ENCODE results near the gene LSM2. TPM values are rescaled to one million over a fixed set of nuclear protein-coding genes. Genes with fewer than 3 reads are reported as not detected.
"Not testable (repeated sequence)": the region's sequence is repeated elsewhere in the genome, so short reads cannot be mapped to it uniquely, and the experiment has no call there.

LSM2 gene
- total RNA-seq, 2 experiments from 2014 or later, result 117 to 120 TPM

DNA sequence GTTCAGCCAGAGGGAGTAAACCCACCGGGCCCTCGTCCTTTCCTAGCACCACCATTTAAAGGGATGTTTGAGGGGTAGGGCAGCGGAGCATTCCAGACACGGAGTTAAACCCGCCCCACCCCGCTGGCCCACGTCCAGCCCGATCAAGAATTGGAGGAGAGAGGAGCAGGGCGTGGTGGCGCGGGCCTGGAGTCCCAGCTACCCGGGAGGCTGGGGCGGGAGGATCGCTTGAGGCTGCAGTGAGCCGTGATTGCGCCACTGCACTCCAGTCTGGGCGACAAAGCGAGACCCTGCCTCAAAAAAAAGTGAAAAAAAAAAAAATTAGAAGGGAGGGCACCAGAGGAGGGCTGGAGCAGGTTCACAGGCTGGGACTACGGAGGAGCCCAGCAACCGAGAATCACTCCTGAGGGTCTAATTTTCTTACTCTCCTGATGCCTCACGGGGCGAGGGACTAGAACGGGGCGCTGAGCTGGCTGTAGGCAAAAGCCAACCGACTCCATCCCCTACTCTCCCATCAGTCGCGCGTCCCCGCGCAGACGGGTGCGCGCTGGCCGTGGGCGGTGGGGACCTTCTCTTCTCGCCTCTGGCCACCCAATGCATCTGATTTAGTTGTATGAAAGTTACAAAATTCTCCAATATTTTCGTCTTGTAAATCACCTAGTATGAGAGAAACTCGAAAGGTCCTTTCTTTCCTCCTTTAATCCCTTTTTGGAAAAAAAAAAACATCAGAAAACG is 14.7 kb upstream of the LSM2 start:
- peaks cover 56% of the 10 kb centered on the region for H3K4me1 Mint-ChIP-seq (ENCODE audit: low read depth)
- peak; percentile 44 for ATAC-seq
- H3K4me3 Mint-ChIP-seq, result peak overlapping the region; percentile 80
- CTCF ChIA-PET, result interaction anchor here (1.3 to 1.6 kb wide), 3 partner anchors 10 to 92 kb away, joined by 3 to 7 read pairs (median 3); partner anchors contain the start of gene LSM2
- intact Hi-C loops (cut with micrococcal nuclease), result loop anchor here (10.0 kb wide), 1 partner anchor 257 kb away; no protein-coding TSS in a partner anchor
- no peaks in the 10 kb centered on the region for H3K9me3 Mint-ChIP-seq
- peak overlapping the region; percentile 96 for H3K27ac Mint-ChIP-seq
- DNase-seq, result peak; percentile 80
- H3K36me3 Mint-ChIP-seq (ENCODE audit: low read depth), result peaks cover 6% of the 10 kb centered on the region
- no peaks in the 10 kb centered on the region for H3K27me3 Mint-ChIP-seq
- POLR2A ChIA-PET, result interaction anchor here (1.0 to 2.3 kb wide), 6 partner anchors 7 to 247 kb away, joined by 3 to 11 read pairs (median 4); no protein-coding TSS in a partner anchor
- TF ChIP-seq, protein P1, sequence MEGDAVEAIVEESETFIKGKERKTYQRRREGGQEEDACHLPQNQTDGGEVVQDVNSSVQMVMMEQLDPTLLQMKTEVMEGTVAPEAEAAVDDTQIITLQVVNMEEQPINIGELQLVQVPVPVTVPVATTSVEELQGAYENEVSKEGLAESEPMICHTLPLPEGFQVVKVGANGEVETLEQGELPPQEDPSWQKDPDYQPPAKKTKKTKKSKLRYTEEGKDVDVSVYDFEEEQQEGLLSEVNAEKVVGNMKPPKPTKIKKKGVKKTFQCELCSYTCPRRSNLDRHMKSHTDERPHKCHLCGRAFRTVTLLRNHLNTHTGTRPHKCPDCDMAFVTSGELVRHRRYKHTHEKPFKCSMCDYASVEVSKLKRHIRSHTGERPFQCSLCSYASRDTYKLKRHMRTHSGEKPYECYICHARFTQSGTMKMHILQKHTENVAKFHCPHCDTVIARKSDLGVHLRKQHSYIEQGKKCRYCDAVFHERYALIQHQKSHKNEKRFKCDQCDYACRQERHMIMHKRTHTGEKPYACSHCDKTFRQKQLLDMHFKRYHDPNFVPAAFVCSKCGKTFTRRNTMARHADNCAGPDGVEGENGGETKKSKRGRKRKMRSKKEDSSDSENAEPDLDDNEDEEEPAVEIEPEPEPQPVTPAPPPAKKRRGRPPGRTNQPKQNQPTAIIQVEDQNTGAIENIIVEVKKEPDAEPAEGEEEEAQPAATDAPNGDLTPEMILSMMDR (IDR thresholded peaks at IDR 0.05), result no peak

DNA sequence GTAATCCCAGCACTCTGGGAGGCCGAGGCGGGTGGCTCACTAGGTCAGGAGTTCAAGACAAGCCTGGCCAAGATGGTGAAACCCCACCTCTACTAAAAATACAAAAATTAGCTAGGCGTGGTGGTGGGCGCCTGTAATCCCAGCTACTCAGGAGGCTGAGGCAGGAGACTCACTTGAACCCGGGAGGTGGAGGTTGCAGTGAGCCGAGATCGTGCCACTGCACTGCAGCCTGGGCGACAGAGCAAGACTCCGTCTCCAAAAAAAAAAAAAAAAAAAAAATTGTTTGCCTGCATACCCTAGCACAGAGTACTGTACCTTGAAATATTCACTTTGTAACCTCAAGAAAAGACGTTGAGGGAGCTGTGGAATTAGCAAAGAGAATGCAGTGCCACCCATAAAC is 13.6 kb upstream of the LSM2 start:
- not testable (repeated sequence) for H3K27me3 Mint-ChIP-seq; H3K9me3 Mint-ChIP-seq; H3K36me3 Mint-ChIP-seq (ENCODE audit: low read depth); ATAC-seq; DNase-seq
- H3K27ac Mint-ChIP-seq, result peak overlapping the region; percentile 96
- CTCF ChIA-PET, result interaction anchor here (1.3 kb wide), 1 partner anchor 13 kb away, joined by 3 read pairs; the partner anchor contains the start of gene LSM2
- intact Hi-C loops (cut with micrococcal nuclease), result loop anchor here (10.0 kb wide), 1 partner anchor 256 kb away; no protein-coding TSS in a partner anchor
- H3K4me3 Mint-ChIP-seq, result peak overlapping the region; percentile 80
- POLR2A ChIA-PET, result interaction anchor here (0.8 to 1.4 kb wide), 3 partner anchors 8 to 156 kb away, joined by 3 to 4 read pairs (median 3); partner anchors contain the start of genes CSNK2B and GPANK1
- H3K4me1 Mint-ChIP-seq (ENCODE audit: low read depth), result peaks cover 46% of the 10 kb centered on the region

DNA sequence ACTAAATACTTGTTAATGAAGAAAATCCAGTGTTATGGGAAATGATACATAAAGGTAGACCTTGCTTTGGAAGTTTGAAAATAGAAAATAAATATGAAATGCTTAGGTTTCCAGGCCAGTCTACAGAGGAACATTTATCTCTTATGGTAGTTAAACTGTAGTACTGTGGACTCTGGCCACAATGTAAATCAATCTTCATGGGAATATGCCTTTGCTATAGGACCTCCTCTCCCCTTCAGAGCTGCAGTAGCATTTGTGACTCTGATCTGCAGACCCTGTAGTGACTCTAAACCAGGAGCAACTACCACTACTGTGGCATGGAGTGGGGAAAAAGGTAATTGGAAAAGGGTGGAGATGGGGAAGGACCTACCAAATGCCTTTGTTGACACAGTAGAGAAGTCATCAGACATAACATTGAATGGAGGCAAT is 13.1 kb upstream of the LSM2 start:
- POLR2A ChIA-PET, result interaction anchor here (0.8 to 1.5 kb wide), 4 partner anchors 24 to 155 kb away, joined by 3 to 4 read pairs (median 4); partner anchors contain the start of genes CSNK2B and GPANK1
- ATAC-seq (no peak), DNase-seq (no peak)
- Mint-ChIP-seq H3K36me3 (ENCODE audit: low read depth) (peaks cover 6% of the 10 kb centered on the region), H3K4me3 (no peak overlapping the region), H3K4me1 (ENCODE audit: low read depth) (peaks cover 43% of the 10 kb centered on the region), H3K27me3 (no peaks in the 10 kb centered on the region), H3K27ac (no peak overlapping the region), H3K9me3 (no peaks in the 10 kb centered on the region)
- CTCF ChIA-PET, result no interaction called here
- intact Hi-C loops (cut with micrococcal nuclease), result loop anchor here (10.0 kb wide), 1 partner anchor 255 kb away; no protein-coding TSS in a partner anchor
- TF ChIP-seq, protein P1 (IDR thresholded peaks at IDR 0.05), result no peak

DNA sequence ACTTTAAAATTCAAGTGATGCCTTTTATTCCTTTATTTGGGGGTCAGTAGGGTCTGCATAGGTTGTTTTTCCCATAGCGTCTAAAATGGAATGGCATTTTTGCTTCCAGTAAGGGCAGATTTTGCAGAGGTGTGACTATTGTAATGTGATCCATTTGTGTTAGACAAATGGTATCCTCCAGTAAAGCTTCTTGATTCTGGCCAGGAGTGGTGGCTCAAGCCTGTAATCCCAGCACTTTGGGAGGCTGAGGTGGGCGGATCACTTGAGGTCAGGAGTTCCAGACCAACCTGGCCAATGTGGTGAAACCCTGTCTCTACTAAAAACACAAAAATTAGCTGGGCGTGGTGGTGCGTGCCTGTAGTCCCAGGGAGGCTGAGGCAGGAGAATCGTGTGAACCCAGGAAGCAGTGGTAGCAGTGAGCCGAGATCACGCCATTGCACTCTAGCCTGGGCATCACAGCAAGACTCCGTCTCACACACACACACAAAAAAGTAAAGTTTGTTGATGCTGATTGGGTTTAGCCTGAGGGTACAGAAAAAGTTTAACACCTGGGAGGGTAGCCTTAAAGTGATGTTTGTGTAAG is 11.3 kb upstream of the LSM2 start:
- intact Hi-C loops (cut with micrococcal nuclease); H3K27me3 Mint-ChIP-seq; DNase-seq; ATAC-seq; H3K36me3 Mint-ChIP-seq (ENCODE audit: low read depth); H3K9me3 Mint-ChIP-seq: not testable (repeated sequence)
- ChIA-PET CTCF (interaction anchor here (0.6 to 1.4 kb wide), 8 partner anchors 8 to 81 kb away, joined by 3 to 9 read pairs (median 3); partner anchors contain the start of genes CLIC1 and LSM2), POLR2A (interaction anchor here (1.0 to 2.1 kb wide), 4 partner anchors 11 to 84 kb away, joined by 3 to 9 read pairs (median 5); partner anchors contain the start of gene LSM2)
- Mint-ChIP-seq H3K4me1 (ENCODE audit: low read depth) (peaks cover 49% of the 10 kb centered on the region), H3K4me3 (peak overlapping the region; percentile 76), H3K27ac (peak overlapping the region; percentile 90)

DNA sequence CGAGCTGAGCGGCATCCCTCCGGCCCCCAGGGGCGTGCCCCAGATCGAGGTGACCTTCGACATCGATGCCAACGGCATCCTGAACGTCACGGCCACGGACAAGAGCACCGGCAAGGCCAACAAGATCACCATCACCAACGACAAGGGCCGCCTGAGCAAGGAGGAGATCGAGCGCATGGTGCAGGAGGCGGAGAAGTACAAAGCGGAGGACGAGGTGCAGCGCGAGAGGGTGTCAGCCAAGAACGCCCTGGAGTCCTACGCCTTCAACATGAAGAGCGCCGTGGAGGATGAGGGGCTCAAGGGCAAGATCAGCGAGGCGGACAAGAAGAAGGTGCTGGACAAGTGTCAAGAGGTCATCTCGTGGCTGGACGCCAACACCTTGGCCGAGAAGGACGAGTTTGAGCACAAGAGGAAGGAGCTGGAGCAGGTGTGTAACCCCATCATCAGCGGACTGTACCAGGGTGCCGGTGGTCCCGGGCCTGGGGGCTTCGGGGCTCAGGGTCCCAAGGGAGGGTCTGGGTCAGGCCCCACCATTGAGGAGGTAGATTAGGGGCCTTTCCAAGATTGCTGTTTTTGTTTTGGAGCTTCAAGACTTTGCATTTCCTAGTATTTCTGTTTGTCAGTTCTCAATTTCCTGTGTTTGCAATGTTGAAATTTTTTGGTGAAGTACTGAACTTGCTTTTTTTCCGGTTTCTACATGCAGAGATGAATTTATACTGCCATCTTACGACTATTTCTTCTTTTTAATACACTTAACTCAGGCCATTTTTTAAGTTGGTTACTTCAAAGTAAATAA is 10.6 kb upstream of the LSM2 start:
- DNase-seq; intact Hi-C loops (cut with micrococcal nuclease); H3K36me3 Mint-ChIP-seq (ENCODE audit: low read depth); H3K9me3 Mint-ChIP-seq; H3K27me3 Mint-ChIP-seq: not testable (repeated sequence)
- H3K4me3 Mint-ChIP-seq, result peak overlapping the region; percentile 76
- peak; percentile 32 for ATAC-seq
- POLR2A ChIA-PET, result interaction anchor here (1.0 to 2.1 kb wide), 3 partner anchors 10 to 80 kb away, joined by 3 to 9 read pairs (median 6); partner anchors contain the start of gene LSM2
- H3K4me1 Mint-ChIP-seq (ENCODE audit: low read depth), result peaks cover 49% of the 10 kb centered on the region
- CTCF ChIA-PET, result interaction anchor here (0.6 to 1.4 kb wide), 7 partner anchors 9 to 86 kb away, joined by 3 to 9 read pairs (median 3); partner anchors contain the start of gene LSM2
- H3K27ac Mint-ChIP-seq, result peak overlapping the region; percentile 90

Data from activated CD8-positive, alpha-beta T cell treated with anti-CD3 and anti-CD28 coated beads for 36 hours (primary cell).